Calu3 (cell line): ENCODE measurements around the gene PREB. TPM values are rescaled to one million over a fixed set of nuclear protein-coding genes. Genes with fewer than 3 reads are reported as not detected.
"Not testable (repeated sequence)": the region's sequence is repeated elsewhere in the genome, so short reads cannot be mapped to it uniquely, and the experiment has no call there.

ENCODE experiments used
- BruUV-seq: library from RNA; stranded (reverse); fragments of 400-500 nt; replicated peaks from 2 replicates; lab custom pipeline; 2021; lab: Mats Ljungman, UMichigan
- CTCF ChIA-PET: fragments of 300-600 bp; sonication (Branson Sonifier 250); formaldehyde crosslinking; loops from one replicate; lab custom pipeline; 2022; ENCODE audit warnings: antibody characterized with exemption; lab: Charles Lee
- DNase-seq: peaks from one replicate; pipeline ENCODE4 v3.0.0; 2022
- H3K27ac Mint-ChIP-seq: one replicate; pipeline ENCODE4 v1.8.0; 2022; ENCODE audit warnings: mixed read lengths; ENCODE audit not compliant: unreplicated experiment
- H3K27me3 Mint-ChIP-seq: one replicate; pipeline ENCODE4 v1.8.0; 2022; ENCODE audit warnings: mixed read lengths; ENCODE audit not compliant: unreplicated experiment
- H3K36me3 Mint-ChIP-seq: one replicate; pipeline ENCODE4 v1.8.0; 2022; ENCODE audit warnings: mild to moderate bottlenecking, moderate library complexity, mixed read lengths; ENCODE audit not compliant: insufficient read depth, unreplicated experiment
- H3K4me1 Mint-ChIP-seq: one replicate; pipeline ENCODE4 v1.8.0; 2022; ENCODE audit warnings: mild to moderate bottlenecking, low read depth, mixed read lengths; ENCODE audit not compliant: unreplicated experiment
- H3K4me3 Mint-ChIP-seq: one replicate; pipeline ENCODE4 v1.8.0; 2022; ENCODE audit warnings: mild to moderate bottlenecking, low read depth, moderate library complexity, mixed read lengths; ENCODE audit not compliant: unreplicated experiment
- H3K9me3 Mint-ChIP-seq: one replicate; pipeline ENCODE4 v1.8.0; 2022; ENCODE audit warnings: low read depth, mixed read lengths; ENCODE audit not compliant: unreplicated experiment
- CTCF ChIP-seq: fragments of 200-600 bp; IDR thresholded peaks from one replicate; pipeline ENCODE4 v1.8.0; 2022; ENCODE audit warnings: antibody characterized with exemption; ENCODE audit not compliant: unreplicated experiment
- intact Hi-C: fragments of 100-400 bp; cut with micrococcal nuclease; formaldehyde crosslinking; loops from one replicate; pipeline ENCODE4 v1.10.0; 2022; ENCODE audit not compliant: unreplicated experiment
- total RNA-seq: library from RNA; stranded (reverse); gene quantifications from 2 replicates; pipeline ENCODE4 v1.2.3, GENCODE V29; 2022

Gene PREB
- total RNA-seq, 1 experiment from 2014 or later, result 54.0 TPM

- no TSS peak for BruUV-seq
- intact Hi-C loops, result no loop called here
- CTCF ChIA-PET, result interaction anchor here (1.2 kb wide), 1 partner anchor 69 kb away, joined by 3 read pairs; no protein-coding TSS in a partner anchor
- Mint-ChIP-seq H3K4me1 (peaks cover 8% of the 10 kb centered on the region), H3K27me3 (peaks cover 50% of the 10 kb centered on the region), H3K4me3 (peak overlapping the region; percentile 77), H3K9me3 (no peaks in the 10 kb centered on the region), H3K27ac (no peak overlapping the region), H3K36me3 (peaks cover 20% of the 10 kb centered on the region)
- TF ChIP-seq CTCF, result no peak
- no peak for DNase-seq
These were observed 11.6 kb downstream of the PREB start for GRCh38 chr2:27122791-27123190.

- no peak overlapping the region for H3K27ac Mint-ChIP-seq
- H3K27me3 Mint-ChIP-seq, result peaks cover 50% of the 10 kb centered on the region
- H3K4me1 Mint-ChIP-seq, result peaks cover 8% of the 10 kb centered on the region
- CTCF ChIA-PET, result no interaction called here
- intact Hi-C loops, result no loop called here
- no peak for DNase-seq
- H3K9me3 Mint-ChIP-seq, result no peaks in the 10 kb centered on the region
- no peak overlapping the region for H3K4me3 Mint-ChIP-seq
- H3K36me3 Mint-ChIP-seq, result peaks cover 22% of the 10 kb centered on the region
- no peak for TF ChIP-seq CTCF
- BruUV-seq, result no TSS peak
These were observed 12.5 kb downstream of the PREB start for GRCh38 chr2:27121906-27122305.

GRCh38 chr2:27119330-27119670, 15.1 kb downstream of the PREB start:
- Mint-ChIP-seq H3K36me3 (peaks cover 24% of the 10 kb centered on the region), H3K27me3 (peaks cover 50% of the 10 kb centered on the region), H3K4me3 (peak overlapping the region; percentile 73)
- BruUV-seq, H3K27ac Mint-ChIP-seq, H3K9me3 Mint-ChIP-seq, DNase-seq, CTCF ChIA-PET, intact Hi-C loops, H3K4me1 Mint-ChIP-seq: not testable (repeated sequence)

- no peak within 1 kb of the TSS for H3K27ac Mint-ChIP-seq
- H3K36me3 Mint-ChIP-seq, result peaks cover 19% of the 10 kb centered on the region
- H3K4me3 Mint-ChIP-seq, result peak within 1 kb of the TSS; percentile 73
- no peaks in the 10 kb centered on the region for H3K4me1 Mint-ChIP-seq
- peaks cover 50% of the 10 kb centered on the region for H3K27me3 Mint-ChIP-seq
- intact Hi-C loops, result no loop called here
- H3K9me3 Mint-ChIP-seq, result no peaks in the 10 kb centered on the region
- peak; percentile 31 for DNase-seq
- CTCF ChIA-PET, result no interaction called here
- TF ChIP-seq CTCF, result no peak
- no TSS peak for BruUV-seq
These were observed 15.7 kb downstream of the PREB start, which contains the start of gene CGREF1 for GRCh38 chr2:27118525-27119329. CGREF1 (minus strand) TSS chr2:27119128; CDS start chr2:27104366, 14,762 bp downstream.
